Measurements from ENCODE around the gene ALPK1.

Gene ALPK1

DNA sequence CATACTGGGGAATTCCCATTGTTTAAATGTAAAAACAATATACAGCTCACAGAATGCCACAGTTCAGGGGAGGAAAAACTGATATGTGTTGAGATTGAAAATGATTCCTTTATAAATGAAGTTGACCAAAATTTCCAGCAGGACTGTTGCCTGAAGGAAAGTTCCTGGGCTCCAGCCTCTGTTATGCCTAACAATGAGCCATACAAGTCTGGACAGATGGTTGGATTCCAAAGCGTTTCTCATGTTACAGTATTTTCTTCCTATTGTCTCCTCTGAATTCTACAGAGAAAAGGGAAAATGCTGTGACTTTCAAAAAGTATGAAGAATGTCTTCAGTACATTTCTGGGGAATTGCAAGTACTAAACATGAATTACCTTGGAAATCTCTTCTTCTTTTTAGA lies 73.3 kb downstream of the ALPK1 start:
- DNase-seq (ENCODE audit: insufficient read length, low spot score) (no peak), FAIRE-seq (no peak)

DNA sequence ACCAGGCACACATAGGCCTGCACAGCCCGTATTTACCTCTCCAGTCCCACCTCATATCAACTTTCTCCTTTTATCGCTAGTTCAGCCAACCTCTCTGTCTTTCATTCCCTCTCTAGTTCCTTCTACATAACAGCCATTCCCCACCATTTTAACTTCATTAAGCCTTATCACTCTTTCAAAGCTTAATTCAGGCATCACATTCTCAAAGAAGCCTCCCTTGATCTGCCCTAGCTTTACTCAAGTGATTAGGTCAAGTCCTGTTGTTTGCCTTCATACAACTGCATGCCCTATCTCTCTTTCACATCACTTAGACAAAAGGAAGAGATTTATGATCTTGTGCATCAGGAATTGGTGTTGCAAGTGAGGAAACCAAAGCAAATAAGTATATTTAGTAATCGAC lies 74.2 kb downstream of the ALPK1 start:
- DNase-seq (ENCODE audit: insufficient read length, low spot score): no peak
- FAIRE-seq: no peak

DNA sequence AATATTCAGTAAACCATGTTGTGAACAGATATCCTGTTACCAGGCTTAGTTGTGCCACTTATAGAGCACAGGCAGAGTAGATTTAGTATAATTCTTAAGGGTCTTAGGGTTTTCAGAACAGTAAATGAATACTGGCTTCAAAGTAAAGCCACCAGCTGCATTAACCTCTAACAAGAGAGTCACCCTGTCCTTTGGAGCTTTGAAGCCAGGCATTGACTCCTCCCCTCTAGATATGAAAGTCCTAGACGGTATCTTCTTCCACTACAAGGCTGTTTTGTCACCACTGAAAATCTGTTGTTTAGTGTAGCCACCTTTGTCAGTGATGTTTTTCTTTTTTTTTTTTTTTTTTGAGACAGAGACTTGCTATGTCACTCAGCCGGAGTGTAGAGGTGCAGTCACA lies 77.7 kb downstream of the ALPK1 start:
- DNase-seq (ENCODE audit: insufficient read length, low spot score) (no peak), FAIRE-seq (no peak)

DNA sequence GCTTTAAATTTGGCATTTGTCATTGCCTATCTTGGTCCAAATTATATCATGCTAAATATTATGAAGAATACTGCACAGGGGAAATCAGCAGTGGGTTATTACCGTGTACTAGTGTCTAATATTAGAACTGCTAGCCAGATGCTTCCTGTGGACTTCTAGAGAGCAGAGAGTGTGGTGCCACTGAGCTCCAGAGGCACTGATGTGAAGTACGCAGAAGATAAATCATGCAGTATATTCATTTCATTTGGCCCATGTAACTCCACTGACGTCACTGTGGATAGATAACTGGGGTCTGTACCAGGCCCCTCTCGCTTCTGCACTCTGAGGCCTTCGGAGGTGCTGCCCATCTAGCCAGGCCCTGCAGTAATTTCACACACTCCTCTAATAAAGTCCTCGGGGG lies 80.0 kb downstream of the ALPK1 start:
- FAIRE-seq: no peak
- DNase-seq (ENCODE audit: insufficient read length, low spot score): no peak

DNA sequence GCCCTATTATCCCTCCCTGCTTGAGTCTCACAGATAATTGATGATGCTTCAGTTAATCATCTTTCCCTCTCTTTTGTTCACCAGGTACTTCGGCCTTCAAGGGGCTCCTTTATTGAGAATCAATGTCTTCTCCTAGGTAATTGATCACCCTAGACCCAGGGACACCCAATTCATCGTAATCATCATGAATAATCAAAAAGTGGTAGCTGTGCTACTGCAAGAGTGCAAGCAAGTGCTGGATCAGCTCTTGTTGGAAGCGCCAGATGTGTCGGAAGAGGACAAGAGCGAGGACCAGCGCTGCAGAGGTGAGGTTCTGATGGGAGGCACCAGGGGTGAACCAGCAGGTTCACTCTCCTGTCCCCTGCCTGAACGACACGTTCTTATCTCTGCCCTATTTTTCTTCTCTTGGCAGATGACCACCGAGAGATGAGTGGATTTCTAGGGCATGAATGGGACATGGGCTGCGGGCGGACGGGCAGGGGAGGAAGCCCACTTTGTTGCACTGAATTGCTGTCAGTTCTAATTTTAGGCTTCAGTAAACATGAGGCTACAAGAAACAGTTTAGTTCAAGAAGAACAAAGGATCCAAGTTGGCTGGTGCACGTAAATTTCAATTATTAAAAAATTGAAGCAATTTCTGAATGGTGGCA lies 80.5 kb downstream of the ALPK1 start:
- FAIRE-seq (no peak), DNase-seq (ENCODE audit: insufficient read length, low spot score) (no peak)

DNA sequence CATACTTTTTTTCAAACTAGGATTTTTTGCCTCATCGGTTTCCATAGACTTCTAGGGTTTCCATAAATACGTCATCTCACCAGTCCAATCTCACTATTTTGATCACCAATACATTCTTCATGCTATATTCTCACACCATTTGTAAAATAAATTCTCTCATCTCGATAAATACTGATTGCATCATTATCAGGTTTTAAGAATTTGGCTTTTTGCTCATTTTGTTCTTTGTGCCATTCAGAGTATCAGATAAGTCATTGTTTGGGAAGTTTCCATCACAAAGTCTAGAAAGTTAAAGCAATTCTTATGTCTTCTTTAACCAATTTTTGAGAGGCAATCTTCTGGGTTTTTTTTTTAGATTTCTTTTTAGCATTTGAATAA lies 81.1 kb downstream of the ALPK1 start:
- FAIRE-seq: no peak
- DNase-seq (ENCODE audit: insufficient read length, low spot score): no peak

DNA sequence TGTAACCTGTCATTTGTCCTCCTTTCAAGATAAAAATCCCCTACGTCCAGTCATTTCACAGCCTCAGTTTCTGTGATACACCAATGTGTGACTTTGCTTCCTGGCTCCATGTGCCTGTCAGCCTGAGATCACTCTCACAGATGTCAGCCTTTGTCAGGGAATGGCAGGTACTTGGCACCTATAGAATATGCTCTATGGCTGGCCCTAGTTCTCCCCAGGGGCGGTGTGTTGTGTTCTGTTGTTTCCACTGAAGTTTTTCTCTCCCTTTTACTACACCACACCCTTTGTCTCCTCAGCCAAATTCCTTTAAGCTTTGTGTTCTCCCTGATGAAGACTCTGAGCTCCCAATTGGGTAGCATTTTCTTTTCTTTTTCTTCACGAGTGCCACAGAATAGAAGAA lies 81.7 kb downstream of the ALPK1 start:
- no peak for FAIRE-seq
- DNase-seq (ENCODE audit: insufficient read length, low spot score): no peak

DNA sequence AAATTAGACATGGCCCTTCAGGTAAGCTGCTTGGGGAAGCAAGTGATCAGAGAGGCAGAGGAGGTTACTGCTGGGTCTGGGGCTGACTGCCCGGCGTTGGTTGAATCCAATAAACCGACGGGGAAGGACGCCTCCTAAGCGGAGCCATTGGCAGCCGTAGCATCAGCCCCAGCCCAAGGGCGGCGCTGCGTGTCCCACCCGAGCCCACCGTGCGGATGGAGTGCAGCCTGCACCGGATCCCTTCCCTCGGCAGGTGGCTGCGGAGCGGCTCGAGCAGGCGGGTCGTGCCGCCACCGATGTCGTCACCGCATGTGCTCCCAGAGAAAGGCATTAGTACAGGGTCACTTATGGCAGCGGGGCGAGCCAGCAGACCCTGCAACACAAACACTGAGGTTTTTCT lies 82.1 kb downstream of the ALPK1 start:
- DNase-seq (ENCODE audit: insufficient read length, low spot score) (no peak), FAIRE-seq (no peak)

DNA sequence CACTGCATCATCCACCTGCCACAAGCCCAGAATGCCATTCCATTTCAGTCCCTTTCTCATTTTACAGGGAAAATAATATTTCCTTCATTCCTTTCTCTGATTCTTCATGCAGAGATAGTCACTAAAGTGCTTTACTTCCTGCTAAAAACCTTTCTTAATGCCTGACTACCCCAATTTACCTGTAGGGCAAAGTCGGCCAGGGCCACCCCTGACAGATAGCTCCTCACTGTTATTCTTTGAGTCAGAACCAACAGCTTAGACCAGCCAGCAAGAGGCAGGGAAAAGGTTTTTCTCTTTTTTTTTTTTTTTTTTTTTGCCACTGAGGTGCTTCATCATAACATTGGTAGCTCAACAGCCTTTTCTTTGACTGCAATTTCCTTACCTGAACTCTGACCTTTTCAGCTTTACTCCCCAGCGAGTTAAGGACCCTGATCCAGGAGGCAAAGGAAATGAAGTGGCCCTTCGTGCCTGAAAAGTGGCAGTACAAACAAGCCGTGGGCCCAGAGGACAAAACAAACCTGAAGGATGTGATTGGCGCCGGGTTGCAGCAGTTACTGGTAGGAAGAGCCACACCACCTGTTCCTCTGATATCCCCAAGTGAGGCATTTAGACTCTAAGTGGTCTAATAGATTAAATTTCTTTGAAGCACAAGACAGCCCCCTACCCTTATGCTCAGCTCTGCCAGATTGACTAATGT lies 85.0 kb downstream of the ALPK1 start:
- FAIRE-seq: no peak
- DNase-seq (ENCODE audit: insufficient read length, low spot score): no peak

DNA sequence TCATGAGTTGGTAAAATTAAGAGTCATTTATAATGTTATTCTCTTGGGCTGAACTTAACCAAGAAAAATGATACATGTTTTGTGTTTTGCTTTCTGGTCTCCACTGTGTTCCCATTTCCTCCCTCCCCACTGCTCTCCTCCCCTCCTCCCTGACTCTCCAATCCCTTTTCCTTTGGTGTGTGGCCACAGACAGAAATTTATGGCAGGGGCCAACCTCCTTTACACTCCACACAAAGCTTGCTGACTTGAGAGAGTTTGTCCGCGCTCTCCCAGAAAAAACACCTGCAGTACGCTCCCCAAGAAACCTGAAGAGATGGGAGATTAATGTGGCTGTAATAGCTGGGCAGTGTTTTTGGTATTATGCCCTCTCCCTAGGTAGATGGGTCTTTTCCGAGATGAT lies 88.9 kb downstream of the ALPK1 start:
- no peak for FAIRE-seq
- DNase-seq (ENCODE audit: insufficient read length, low spot score): no peak

DNA sequence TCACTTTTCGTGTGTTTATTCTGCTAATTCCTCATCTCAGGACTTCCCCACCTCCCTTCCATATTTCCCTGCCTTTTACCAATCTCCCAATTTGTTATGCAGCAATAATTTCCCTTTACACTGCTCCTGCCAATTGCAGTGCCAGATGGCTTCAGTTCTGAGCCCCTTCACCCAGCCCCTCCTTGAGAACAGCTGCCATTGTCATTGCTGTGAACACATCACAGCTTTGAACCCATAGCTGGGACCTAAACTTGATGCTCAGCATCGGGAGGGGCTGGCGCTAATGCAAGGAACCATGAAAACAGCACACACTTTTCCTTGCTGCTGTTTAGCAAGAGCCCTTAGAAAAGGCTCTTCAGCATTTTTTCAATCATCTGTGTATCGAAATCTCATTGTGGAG lies 104.9 kb downstream of the ALPK1 start:
- no peak for DNase-seq (ENCODE audit: insufficient read length, low spot score)
- no peak for FAIRE-seq

DNA sequence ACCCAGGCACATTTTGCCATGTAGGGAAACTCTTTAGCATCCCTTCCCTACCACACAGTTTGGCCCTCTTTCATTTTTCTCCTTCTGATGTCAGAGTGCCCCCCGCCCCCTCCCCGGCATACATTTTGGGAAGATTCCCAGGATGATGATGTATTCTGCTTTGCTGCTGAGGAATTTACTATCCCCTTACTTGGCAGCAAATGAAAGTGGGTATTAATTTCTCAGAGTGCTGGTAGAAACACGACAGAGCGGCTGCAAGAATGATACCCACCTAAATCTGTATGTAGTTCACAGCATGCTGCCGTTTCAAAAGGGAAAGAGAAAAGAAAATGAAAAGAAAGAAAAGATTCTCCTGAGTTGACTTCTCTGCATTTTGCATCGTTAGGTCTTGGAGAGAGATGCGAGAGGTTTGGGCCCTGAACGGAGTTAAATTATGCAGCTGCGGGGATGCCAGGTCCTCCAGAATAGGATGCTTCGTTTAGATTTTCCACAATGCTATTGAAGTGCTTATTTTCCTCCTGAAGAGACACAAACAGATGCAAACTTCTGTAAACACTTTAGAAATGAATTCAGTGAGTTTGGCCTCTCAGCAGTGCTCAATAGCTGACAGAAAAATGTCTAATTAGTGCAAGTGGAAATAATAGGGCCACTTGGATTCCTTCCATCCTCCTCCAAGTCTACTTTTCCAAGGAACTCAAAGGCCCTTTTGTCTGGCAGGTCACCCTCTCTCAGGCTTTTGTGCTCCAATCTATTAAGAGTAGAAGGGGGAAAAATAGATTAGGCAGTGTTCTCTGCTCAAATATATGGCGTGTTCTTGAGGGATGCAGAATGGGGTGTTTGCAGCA lies 106.2 kb downstream of the ALPK1 start:
- no peak for DNase-seq (ENCODE audit: insufficient read length, low spot score)
- FAIRE-seq: no peak

DNA sequence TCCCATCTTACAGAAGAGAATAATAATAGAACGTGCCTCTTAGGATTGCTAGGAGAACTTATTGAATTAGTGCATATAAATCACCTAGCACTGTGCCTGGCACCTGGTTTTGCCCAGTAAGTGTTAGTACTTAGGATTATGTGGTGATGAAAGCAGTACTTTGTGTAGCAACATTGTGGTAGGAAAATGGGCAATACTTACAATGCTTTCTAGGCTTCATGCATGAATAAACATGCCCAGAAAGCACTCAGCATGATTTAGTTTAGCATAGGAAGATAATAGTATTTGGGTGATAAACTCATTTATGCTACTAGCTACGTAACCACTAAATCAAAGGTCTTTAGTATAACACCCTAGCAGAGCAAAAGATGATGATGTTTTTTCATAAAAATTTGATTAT lies 113.2 kb downstream of the ALPK1 start:
- FAIRE-seq: no peak
- no peak for DNase-seq (ENCODE audit: insufficient read length, low spot score)

DNA sequence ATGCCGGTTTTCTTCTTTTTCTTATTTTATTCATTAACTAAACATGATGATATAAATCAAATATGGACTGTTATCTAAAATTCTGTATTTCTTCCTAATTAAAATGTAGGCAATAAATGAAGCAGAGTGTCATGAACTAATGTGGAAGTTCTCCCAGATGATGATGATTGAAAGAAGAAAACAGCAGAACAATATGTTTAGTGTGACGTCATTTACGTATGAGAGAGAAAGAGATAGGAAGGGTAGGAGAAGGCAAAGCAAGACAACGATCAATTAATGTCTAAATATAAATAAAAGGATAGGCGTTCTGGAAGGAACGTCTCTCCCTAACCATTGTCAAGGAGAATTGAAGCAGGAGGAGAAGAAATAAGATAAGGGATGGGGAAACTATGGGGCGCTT lies 113.6 kb downstream of the ALPK1 start:
- DNase-seq (ENCODE audit: insufficient read length, low spot score) (no peak), FAIRE-seq (no peak)

DNA sequence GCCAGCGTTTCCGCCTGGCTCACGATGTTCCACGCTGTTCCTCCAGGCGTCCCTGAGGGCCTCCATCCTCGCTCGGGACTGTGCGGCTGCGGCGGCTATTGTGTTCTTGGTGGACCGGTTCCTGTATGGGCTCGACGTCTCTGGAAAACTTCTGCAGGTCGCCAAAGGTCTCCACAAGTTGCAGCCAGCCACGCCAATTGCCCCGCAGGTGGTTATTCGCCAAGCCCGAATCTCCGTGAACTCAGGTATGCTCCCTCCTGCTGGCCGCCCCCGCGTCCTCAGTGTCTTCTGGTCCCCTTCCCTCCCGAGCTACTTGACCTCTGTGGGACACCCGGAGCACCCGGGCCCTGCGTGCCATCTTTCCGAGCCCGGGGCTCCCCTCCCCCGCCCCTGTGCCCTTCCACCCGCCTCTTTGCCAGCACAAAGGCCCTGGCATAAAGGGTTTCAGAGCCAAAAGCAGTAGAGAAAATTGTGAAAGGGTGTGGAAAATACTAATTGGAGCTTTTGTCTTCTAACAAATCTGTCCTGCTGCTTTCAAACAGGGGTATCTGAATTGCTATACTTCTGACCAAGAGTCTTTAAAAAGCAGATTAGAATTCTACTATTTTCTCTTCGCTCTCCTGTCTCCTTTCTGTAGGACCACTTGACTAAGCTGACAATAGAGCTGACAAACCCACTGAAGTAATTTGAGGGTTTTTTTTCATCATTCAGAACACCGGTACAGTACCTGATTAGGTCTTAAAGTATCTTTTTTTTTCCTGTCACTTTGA lies 114.8 kb downstream of the ALPK1 start:
- DNase-seq (ENCODE audit: insufficient read length, low spot score) (no peak), FAIRE-seq (no peak)

DNA sequence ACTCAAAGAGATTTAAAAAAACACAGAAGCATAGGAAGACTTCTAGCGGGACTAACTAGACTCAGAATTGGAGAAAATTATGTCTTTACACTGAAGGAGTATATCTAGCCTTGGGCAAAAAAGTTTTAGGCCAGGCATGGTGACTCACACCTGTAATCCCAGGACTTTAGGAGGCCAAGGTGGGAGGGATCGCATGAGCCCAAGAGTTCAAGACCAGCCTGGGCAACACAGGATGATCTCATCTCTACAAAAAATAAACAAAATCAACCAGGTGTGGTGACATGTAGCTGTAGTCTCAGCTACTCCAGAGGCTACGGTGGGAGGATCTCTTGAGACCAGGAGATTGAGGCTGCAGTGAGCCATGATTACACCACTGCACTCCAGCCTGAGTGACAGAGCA lies 119.3 kb downstream of the ALPK1 start:
- FAIRE-seq: no peak

DNA sequence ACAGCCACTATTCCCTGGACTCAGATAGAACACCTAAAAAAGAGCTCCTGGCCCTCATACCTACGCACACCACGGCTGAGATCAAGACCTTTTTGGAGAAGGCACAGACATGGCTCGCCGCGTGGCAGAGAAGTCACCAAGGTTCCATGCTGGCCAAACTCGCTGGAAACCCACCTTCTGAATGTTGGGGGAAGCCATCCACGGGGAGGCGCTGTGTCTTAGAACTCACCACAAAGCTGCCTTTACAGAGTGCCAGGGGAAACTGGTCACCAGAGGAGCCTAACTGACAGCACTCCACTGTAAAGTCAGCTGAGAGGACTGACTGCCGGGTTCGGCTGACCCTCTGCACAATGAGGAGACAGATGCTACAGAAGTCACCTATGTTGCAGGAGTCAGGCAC lies 120.9 kb downstream of the ALPK1 start:
- FAIRE-seq: no peak
- no peak for DNase-seq (ENCODE audit: insufficient read length, low spot score)

More for the DNA sequence above, 119.3 kb downstream of the ALPK1 start:
- DNase-seq (ENCODE audit: insufficient read length, low spot score): no peak

DNA sequence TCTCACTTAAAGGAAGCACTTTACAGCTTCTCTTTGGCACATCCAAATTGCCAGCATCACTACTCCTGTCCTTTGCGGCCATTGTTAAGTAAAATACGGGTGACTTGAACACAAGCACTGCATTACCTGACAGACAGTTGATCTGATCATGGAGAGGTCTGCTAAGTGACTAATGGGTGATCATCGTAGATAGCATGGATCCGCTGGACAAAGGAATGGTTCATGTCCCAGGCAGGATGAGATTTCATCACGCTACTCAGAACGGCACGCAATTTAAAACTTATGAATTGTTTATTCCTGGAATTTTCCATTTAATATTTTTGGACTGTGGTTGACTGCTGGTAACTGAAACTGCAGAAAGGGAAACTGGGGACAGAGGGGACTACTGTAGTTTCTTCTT lies 124.7 kb downstream of the ALPK1 start:
- DNase-seq (ENCODE audit: insufficient read length, low spot score): no peak
- FAIRE-seq: no peak

DNA sequence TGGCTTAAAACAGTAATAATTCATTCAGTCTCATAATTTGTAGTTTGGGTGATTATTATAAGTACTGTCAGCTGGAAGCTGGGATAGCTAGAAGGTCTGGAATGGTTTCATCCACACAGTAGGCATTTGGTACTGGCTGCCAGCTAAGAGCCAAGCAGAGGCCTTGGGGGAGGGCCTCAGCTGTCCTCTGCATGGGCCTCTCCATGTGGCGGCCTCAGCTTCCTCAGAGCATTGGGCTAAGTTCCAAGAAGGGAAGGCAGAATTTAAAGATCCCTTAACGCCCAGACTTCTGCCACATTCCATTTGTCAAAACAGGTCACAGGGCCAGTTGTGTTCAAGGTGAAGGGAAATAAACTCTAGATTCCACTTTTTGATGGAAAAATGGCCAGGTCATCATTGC lies 125.5 kb downstream of the ALPK1 start:
- no peak for FAIRE-seq
- no peak for DNase-seq (ENCODE audit: insufficient read length, low spot score)

DNA sequence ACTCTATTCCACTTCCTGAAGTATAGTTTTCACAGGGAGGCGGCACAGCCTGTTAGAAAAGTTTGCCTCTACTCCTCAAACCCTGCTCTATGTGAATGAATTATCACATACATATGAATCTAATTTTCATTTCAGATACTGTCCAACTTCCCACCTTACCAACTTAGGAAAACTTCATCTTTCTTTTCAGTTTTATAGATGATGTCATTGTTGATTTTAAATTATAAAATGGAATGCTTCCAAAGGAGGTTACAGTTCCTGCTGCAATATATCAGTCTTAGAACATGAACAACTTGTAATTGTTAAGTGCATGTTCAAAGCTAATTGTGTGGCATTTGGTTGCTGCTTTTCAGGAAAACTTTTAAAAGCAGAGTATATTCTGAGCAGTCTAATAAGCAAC lies 126.4 kb downstream of the ALPK1 start:
- FAIRE-seq (no peak), DNase-seq (ENCODE audit: insufficient read length, low spot score) (no peak)

DNA sequence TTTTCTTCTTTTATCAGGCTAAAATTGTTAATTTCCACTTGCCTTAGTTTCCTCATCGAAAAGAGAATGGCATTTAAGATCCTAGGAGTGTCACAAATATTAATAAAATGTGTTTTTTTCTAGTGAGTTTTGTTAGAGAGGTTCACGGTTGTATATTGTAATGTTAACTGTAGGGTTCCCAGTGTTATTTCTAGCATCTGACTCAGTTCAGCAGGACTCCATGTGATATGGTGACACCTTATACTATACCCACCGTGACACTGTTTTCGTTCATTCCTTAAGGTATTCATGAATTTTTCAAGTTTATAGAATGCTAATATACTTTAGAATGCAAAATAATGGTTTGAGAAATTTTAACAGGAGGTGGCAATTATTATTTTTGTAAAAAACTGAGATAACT lies 128.7 kb downstream of the ALPK1 start:
- FAIRE-seq: no peak
- no peak for DNase-seq (ENCODE audit: insufficient read length, low spot score)
